Astrocyte of the hippocampus (primary cell): ENCODE measurements around the gene PPP1R2.
A peak's percentile ranks its signal among the peaks of the same experiment; 100 is the strongest.
"Not testable (repeated sequence)": the region's sequence is repeated elsewhere in the genome, so short reads cannot be mapped to it uniquely, and the experiment has no call there.

Experiments used
- DNase-seq: peaks from one replicate; pipeline ENCODE4 v3.0.0; 2011; ENCODE audit warnings: low read depth, low spot score

PPP1R2 gene

GRCh38 chr3:195539479-195539878, 3.6 kb downstream of the PPP1R2 start:
- DNase-seq, result no peak

DNA sequence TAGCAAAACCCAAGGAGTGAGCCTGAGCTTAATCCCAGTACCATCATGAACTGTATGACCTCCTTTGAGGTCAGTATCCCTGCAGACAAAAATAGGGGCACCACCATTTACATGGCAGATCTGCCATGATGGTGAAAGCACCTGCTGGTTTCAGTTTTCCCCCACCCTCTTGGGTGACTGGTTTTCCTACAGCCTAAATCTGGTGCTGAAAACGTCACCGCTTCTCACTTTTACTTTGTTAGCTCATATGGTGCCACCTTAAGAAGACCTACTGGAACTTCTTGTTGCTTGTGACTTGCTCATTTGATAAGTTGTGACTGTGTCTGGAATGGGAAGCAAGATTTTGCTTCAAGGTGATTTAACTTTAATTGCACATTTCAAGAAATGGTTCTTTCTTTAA, 5.1 kb downstream of the PPP1R2 start:
- no peak for DNase-seq

GRCh38 chr3:195535293-195535692, 7.8 kb downstream of the PPP1R2 start:
- DNase-seq, result no peak

DNA sequence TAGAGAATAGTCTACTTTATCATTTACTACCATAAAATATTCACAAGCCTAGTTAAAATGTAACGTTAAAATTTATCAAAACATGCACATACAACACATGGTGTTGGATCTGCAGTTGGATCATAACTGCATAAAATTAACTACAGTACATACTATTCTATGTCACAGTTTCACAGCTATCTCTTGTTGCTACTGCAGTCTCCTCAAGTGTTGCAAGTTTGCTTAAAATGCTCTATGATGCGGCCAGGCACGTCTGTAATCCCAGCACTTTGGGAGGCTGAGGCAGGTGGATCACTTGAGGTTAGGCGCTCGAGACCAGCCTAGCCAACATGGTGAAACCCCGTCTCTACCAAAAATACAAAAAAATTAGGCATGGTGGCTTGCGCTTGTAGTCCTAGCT, 10.3 kb downstream of the PPP1R2 start:
- no peak for DNase-seq

DNA sequence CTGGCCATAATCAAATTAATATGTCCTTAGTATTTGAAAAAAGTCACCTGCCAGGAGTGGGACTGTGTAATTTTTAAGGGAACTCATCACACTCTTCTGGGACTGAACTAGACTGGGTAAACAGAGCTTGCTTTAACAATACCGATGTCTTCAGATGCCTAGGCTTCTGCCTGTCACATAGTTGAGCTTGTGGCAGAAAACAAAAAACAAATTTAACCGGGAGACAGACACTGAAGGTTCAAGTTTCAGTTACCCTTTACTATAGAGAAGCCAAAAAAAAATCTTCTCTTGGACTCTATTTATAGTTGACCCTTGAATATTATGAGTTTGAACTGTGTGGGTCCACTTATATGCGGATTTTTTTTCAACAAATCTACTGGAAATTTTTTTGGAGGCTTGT, 10.8 kb downstream of the PPP1R2 start:
- DNase-seq, result no peak

DNA sequence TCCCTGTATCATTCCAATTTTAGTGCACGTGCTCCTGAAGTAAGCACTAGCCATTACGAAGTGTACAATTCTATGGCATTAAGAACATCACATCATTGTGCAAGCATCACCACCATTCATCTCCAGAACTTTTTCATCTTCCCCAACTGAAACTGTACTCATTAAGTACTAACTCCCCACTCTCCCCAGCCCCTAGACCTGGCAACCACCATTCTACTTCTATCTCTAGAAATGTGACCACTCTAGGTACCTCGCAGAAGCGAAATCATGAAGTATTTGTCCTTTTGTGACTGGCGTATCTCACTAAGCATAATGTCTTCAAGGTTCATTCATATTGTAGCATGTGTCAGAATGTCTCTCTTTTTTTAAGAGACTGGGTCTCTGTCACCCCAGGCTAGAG, 11.4 kb downstream of the PPP1R2 start:
- no peak for DNase-seq

DNA sequence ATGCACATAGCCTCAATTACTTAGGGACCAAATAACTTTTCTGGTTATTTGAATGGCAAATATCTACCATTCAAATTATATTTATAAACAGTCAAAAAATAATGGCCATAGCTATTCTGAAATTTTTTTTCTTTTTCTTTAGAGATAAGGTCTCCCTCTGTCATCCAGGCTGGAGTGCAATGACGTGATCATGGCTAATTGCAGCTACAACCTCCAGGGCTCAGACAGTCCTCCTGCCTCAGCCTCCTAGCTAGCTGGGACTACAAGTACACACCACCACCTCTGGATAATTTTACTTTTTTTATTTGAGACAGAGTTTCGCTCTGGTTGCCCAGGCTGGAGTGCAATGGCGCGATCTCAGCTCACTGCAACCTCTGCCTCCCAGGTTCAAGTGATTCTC, 16.6 kb downstream of the PPP1R2 start:
- DNase-seq, result no peak

- DNase-seq, result no peak
Measured at GRCh38 chr3:195524171-195524896, 18.8 kb downstream of the PPP1R2 start.

DNA sequence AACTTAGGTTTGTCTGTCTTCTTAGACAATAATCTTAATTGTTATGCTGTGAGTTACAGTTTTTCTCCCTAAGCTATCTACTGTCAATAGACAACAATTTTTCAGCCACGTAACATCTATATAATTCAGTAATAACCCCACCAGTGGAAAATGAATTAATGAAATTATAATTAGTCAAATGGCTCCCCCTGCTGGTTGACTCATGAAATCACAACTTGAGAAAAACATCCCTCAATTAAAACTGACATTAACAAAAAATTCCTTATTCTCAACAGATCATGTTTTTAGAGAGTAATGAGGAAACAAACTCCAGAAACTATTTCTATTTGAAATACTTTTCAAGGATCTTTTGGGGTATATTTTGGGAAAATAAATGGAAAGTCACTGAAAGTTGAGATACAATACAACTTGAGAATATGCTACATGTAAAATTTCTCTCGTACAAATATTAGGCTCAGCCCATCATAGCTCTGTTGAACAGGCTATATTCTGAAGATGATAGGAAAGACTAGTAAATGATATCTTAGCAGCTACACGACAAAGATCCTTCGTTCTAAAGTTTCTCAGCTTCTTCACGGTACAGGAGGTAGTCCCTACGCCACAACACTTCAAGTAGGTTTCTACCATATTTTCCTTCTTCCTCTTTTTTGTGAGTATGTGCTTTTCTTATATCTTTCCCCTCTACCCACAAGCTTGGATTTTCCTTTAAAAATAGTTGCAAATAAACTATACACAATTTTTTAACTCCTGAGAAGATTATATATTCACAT, 20.7 kb downstream of the PPP1R2 start:
- DNase-seq, result peak; percentile 36

- no peak for DNase-seq
Measured at GRCh38 chr3:195517030-195517429, 26.1 kb downstream of the PPP1R2 start.

DNA sequence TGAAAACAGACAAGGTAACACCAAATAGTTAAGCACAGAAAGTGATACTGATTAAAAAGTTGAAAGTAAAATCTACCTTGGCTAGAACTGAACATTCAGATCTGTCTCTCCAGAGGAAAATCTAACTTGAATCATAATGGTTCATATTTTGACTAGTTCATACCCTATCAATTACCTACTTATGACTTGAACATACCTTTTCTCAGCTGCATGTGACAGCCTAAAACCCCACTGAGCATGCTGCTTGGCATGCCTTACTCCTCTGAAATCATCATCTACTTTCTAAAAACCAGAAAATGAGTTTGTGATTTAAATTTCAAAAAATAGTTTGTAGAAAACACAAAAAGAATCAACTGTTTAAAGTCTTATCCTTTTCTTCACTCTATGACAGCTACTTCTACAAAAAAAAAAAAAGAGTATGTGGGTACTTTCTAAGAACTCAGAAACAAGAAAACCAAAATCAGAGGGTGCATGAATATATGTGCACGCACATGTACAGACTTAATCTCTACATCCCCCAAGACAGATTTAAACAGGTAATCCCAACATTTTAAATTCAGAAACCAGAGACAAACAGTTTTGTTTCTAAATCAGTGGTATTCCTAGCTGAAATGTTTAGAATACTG, 28.4 kb downstream of the PPP1R2 start:
- DNase-seq, result not testable (repeated sequence)

- DNase-seq, result no peak
Measured at GRCh38 chr3:195512798-195513345, 30.3 kb downstream of the PPP1R2 start.

DNA sequence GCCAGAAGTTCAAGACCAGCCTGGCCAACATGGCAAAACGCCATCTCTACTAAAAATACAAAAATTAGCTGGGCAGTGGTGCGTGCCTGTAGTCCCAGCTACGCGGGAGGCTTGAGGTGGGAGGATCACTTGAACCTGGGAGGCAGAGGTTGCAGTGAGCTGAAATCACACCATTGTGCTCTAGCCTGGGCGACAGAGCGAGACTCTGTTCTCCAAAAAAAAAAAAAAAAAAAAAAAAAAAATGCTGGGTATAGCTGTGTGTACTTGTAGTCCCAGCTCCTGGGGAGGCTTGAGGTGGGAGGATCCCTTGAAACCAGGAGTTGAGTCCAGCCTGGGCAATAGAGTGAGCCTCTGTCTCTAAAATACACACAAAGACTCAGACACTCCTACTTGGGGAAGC, 32.0 kb downstream of the PPP1R2 start:
- DNase-seq, result no peak

- DNase-seq, result no peak
Measured at GRCh38 chr3:195508185-195508584, 34.9 kb downstream of the PPP1R2 start.

- DNase-seq, result no peak
Measured at GRCh38 chr3:195475614-195476013, 67.5 kb downstream of the PPP1R2 start.

- not testable (repeated sequence) for DNase-seq
Measured at GRCh38 chr3:195475116-195475515, 68.0 kb downstream of the PPP1R2 start.

- no peak for DNase-seq
Measured at GRCh38 chr3:195468841-195469240, 74.3 kb downstream of the PPP1R2 start.

GRCh38 chr3:195468391-195468776, 74.7 kb downstream of the PPP1R2 start:
- no peak for DNase-seq

DNA sequence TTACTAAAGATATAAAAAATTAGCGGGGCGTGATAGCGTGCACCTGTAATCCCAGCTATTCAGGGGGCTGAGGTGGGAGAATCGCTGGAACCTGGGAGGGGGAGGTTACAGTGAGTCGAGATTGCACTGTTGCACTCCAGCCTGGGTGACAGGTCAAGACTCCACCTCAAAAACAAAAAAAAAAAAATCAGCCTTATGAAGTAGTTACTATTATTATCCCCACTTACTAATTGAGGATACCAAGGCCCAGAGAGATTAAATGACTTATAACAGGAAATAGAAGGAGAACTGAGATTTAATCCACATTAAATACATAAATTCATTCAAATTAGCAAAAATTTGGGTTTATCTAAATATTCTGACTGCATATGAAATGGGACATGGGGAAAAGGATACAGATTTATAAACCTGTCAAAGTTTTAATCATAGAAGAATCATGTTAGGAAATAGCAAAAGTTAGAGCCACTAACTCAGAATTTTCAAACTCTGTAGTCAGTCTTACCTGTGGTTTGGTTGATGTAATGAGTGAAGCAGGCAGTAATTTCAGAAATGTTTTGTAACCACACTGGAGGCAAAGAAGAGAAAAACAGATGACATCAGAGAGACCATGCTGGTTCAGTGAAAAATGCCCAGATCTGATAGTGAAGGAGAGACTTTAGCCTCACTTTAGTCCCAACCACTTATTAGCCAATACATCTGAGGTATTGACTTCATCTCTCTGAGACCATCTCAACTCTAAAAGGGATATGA, 75.3 kb downstream of the PPP1R2 start:
- DNase-seq, result peak; percentile 83

- DNase-seq, result peak; percentile 60
Measured at GRCh38 chr3:195466251-195466650, 76.9 kb downstream of the PPP1R2 start.
